ENCODE measurements around the gene GRIK5. TPM values are rescaled to one million over a fixed set of nuclear protein-coding genes. Genes with fewer than 3 reads are reported as not detected.
"Not testable (repeated sequence)": the region's sequence is repeated elsewhere in the genome, so short reads cannot be mapped to it uniquely, and the experiment has no call there.

Gene GRIK5
- total RNA-seq, 1 experiment from 2014 or later: 0.96 TPM

DNA sequence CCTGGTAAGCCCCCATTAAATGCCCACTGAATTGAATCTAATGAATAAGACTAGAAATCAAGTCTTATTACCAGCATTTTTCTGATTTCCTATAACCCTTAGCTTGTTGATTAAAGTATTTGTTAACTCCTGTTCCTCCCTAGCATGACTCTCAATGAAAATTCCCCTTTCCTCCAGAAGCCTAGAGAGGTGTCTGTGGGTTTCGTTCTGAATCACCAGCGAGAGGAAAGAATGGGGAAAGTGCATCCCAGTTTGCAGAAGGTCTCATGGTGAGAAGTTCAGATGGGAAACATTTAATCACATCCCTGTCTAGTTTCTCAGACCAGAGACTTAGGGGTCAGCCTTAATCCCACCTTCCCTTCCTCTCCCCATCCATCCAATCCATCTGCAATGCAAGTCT is 35.4 kb upstream of the GRIK5 start:
- CTCF ChIA-PET: no interaction called here
- intact Hi-C loops (cut with micrococcal nuclease; ENCODE audit: unreplicated experiment): loop anchor here (10.0 kb wide), 1 partner anchor 429 kb away; no protein-coding TSS in a partner anchor

DNA sequence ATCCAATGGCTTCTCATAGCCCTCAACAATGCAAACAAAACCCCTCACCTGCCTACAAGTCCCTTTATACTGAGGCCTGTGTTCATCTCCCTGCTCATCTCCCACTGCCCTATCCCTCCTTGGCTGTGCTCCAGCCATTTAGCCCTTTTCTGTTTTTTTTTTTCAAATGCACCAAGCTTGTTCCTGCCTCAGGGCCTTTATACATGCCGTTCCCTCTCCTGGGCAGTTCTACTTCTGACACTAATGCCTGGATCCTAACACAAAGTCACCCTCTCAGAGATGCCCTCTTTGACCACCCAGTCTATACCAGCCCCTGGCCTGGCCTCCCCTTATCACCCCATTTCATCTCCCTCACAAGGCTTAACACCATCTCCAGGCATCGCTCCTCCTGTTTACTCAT is 32.9 kb upstream of the GRIK5 start:
- Histone ChIP-seq H3K9me3 (ENCODE audit: insufficient read depth, low read depth) (no peaks in the 10 kb centered on the region), H3F3A (ENCODE audit: insufficient read depth, low read depth) (peaks cover 14% of the 10 kb centered on the region), H3K9me2 (ENCODE audit: insufficient read depth) (no peaks in the 10 kb centered on the region), H4K20me1 (ENCODE audit: insufficient read depth) (no peaks in the 10 kb centered on the region), H3K4me3 (no peak overlapping the region), H3K79me2 (ENCODE audit: low read depth) (no peaks in the 10 kb centered on the region), H3K4me2 (no peak overlapping the region), H2AFZ (no peak overlapping the region), H3K27me3 (ENCODE audit: insufficient read depth, low read depth) (no peaks in the 10 kb centered on the region), H3K36me3 (ENCODE audit: low read depth) (no peaks in the 10 kb centered on the region), H3K4me1 (replicated peaks; ENCODE audit: insufficient read depth) (peaks cover 4% of the 10 kb centered on the region; the same call in 1 of the 2 replicates), H3K27ac (no peak overlapping the region)
- BruUV-seq (replicated peaks): no TSS peak
- DNase-seq: no peak
- intact Hi-C loops (cut with micrococcal nuclease; ENCODE audit: unreplicated experiment): loop anchor here (10.0 kb wide), 1 partner anchor 432 kb away; no protein-coding TSS in a partner anchor
- ChIA-PET POLR2A (ENCODE audit: unreplicated experiment) (no interaction called here), CTCF (no interaction called here)
- TF ChIP-seq, protein P1, sequence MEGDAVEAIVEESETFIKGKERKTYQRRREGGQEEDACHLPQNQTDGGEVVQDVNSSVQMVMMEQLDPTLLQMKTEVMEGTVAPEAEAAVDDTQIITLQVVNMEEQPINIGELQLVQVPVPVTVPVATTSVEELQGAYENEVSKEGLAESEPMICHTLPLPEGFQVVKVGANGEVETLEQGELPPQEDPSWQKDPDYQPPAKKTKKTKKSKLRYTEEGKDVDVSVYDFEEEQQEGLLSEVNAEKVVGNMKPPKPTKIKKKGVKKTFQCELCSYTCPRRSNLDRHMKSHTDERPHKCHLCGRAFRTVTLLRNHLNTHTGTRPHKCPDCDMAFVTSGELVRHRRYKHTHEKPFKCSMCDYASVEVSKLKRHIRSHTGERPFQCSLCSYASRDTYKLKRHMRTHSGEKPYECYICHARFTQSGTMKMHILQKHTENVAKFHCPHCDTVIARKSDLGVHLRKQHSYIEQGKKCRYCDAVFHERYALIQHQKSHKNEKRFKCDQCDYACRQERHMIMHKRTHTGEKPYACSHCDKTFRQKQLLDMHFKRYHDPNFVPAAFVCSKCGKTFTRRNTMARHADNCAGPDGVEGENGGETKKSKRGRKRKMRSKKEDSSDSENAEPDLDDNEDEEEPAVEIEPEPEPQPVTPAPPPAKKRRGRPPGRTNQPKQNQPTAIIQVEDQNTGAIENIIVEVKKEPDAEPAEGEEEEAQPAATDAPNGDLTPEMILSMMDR (conservative IDR thresholded peaks at IDR 0.05): no peak
- no peak for TF ChIP-seq EZH2 (IDR thresholded peaks at IDR 0.05; ENCODE audit: low read depth)

More for the DNA sequence above, 35.4 kb upstream of the GRIK5 start:
- H3K4me3 ChIP-seq: no peak overlapping the region
- TF ChIP-seq EZH2 (IDR thresholded peaks at IDR 0.05; ENCODE audit: low read depth): no peak
- TF ChIP-seq, protein P1 (conservative IDR thresholded peaks at IDR 0.05): no peak
- no peaks in the 10 kb centered on the region for H3K4me1 ChIP-seq (replicated peaks; ENCODE audit: insufficient read depth)
- peaks cover 10% of the 10 kb centered on the region for H3F3A ChIP-seq (ENCODE audit: insufficient read depth, low read depth)
- no peaks in the 10 kb centered on the region for H3K9me3 ChIP-seq (ENCODE audit: insufficient read depth, low read depth)
- no peak overlapping the region for H3K27ac ChIP-seq
- no peak overlapping the region for H2AFZ ChIP-seq
- no peaks in the 10 kb centered on the region for H3K27me3 ChIP-seq (ENCODE audit: insufficient read depth, low read depth)
- no peaks in the 10 kb centered on the region for H3K79me2 ChIP-seq (ENCODE audit: low read depth)
- POLR2A ChIA-PET (ENCODE audit: unreplicated experiment): no interaction called here
- H3K4me2 ChIP-seq: no peak overlapping the region
- H4K20me1 ChIP-seq (ENCODE audit: insufficient read depth): no peaks in the 10 kb centered on the region
- DNase-seq: no peak
- no peaks in the 10 kb centered on the region for H3K36me3 ChIP-seq (ENCODE audit: low read depth)
- no TSS peak for BruUV-seq (replicated peaks)
- no peaks in the 10 kb centered on the region for H3K9me2 ChIP-seq (ENCODE audit: insufficient read depth)

DNA sequence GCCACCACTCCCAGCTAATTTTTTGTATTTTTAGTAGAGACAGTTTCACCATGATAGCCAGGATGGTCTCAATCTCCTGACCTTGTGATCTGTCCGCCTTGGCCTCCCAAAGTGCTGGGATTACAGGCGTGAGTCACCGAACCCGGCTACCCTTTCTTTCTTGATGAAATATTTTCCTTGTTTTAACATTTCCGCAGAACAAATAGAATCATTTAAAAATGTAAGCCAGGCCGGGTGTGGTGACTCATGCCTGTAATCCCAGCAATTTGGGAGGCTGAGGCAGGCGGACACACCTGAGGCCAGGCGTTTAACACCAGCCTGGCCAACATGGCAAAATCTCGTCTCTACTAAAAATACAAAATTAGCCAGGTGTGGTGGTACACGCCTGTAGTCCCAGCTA is 30.2 kb upstream of the GRIK5 start:
- H3K27ac ChIP-seq; H3K4me3 ChIP-seq; H3K9me3 ChIP-seq (ENCODE audit: insufficient read depth, low read depth); H3K79me2 ChIP-seq (ENCODE audit: low read depth); BruUV-seq (replicated peaks); POLR2A ChIA-PET (ENCODE audit: unreplicated experiment); H3K4me2 ChIP-seq; H3K4me1 ChIP-seq (replicated peaks; ENCODE audit: insufficient read depth); H3K9me2 ChIP-seq (ENCODE audit: insufficient read depth); H4K20me1 ChIP-seq (ENCODE audit: insufficient read depth); H3K27me3 ChIP-seq (ENCODE audit: insufficient read depth, low read depth); DNase-seq; H2AFZ ChIP-seq; H3K36me3 ChIP-seq (ENCODE audit: low read depth): not testable (repeated sequence)
- intact Hi-C loops (cut with micrococcal nuclease; ENCODE audit: unreplicated experiment): loop anchor here (10.0 kb wide), 1 partner anchor 435 kb away; no protein-coding TSS in a partner anchor
- peaks cover 14% of the 10 kb centered on the region for H3F3A ChIP-seq (ENCODE audit: insufficient read depth, low read depth)
- CTCF ChIA-PET: interaction anchor here (0.5 kb wide), 1 partner anchor 8 kb away, joined by 4 read pairs; no protein-coding TSS in a partner anchor

All from PC-9 (cell line).